Inflammatory macrophage treated with lipopolysaccharide for 4 hours (primary cell): ENCODE data around the gene PPP1CC.
A peak's percentile ranks its signal among the peaks of the same experiment; 100 is the strongest.
"Not testable (repeated sequence)": the region's sequence is repeated elsewhere in the genome, so short reads cannot be mapped to it uniquely, and the experiment has no call there.

ENCODE experiments used
- DNase-seq: peaks from one replicate; pipeline ENCODE4 v3.0.0-alpha.2; 2020

Gene PPP1CC

GRCh38 chr12:110722892-110723291 lies 19.8 kb downstream of the PPP1CC start:
- not testable (repeated sequence) for DNase-seq

- DNase-seq, result no peak
Measured at GRCh38 chr12:110721570-110721969, 21.1 kb downstream of the PPP1CC start.

- no peak for DNase-seq
Measured at GRCh38 chr12:110720516-110720915, 22.2 kb downstream of the PPP1CC start.

- no peak for DNase-seq
Measured at GRCh38 chr12:110718222-110718908, 24.3 kb downstream of the PPP1CC start.

- no peak for DNase-seq
Measured at GRCh38 chr12:110717037-110717436, 25.7 kb downstream of the PPP1CC start.

GRCh38 chr12:110708917-110709316 lies 33.8 kb downstream of the PPP1CC start:
- no peak for DNase-seq

GRCh38 chr12:110705309-110705708 lies 37.4 kb downstream of the PPP1CC start:
- DNase-seq, result peak; percentile 18

GRCh38 chr12:110704750-110705149 lies 37.9 kb downstream of the PPP1CC start:
- DNase-seq, result no peak

GRCh38 chr12:110704231-110704630 lies 38.5 kb downstream of the PPP1CC start:
- DNase-seq, result no peak

GRCh38 chr12:110702081-110702480 lies 40.6 kb downstream of the PPP1CC start:
- no peak for DNase-seq

- no peak for DNase-seq
Measured at GRCh38 chr12:110699591-110700445, 42.9 kb downstream of the PPP1CC start.

GRCh38 chr12:110698171-110698902 lies 44.4 kb downstream of the PPP1CC start:
- DNase-seq, result peak; percentile 93

- DNase-seq, result peak; percentile 79
Measured at GRCh38 chr12:110697236-110697635, 45.5 kb downstream of the PPP1CC start.

- no peak for DNase-seq
Measured at GRCh38 chr12:110696283-110696682, 46.4 kb downstream of the PPP1CC start.

GRCh38 chr12:110694330-110694901 lies 48.3 kb downstream of the PPP1CC start:
- peak; percentile 93 for DNase-seq

GRCh38 chr12:110693731-110694130 lies 49.0 kb downstream of the PPP1CC start:
- peak; percentile 92 for DNase-seq

GRCh38 chr12:110690127-110690430 lies 52.6 kb downstream of the PPP1CC start:
- DNase-seq, result no peak

GRCh38 chr12:110689281-110690126 lies 53.2 kb downstream of the PPP1CC start:
- DNase-seq, result peak; percentile 64

- DNase-seq, result peak; percentile 23
Measured at GRCh38 chr12:110688446-110689280, 54.0 kb downstream of the PPP1CC start, which contains the start of gene HVCN1. Gene HVCN1 (minus strand): TSS chr12:110689115. CDS start chr12:110683245, 5,870 bp downstream.

- DNase-seq, result peak; percentile 33
Measured at GRCh38 chr12:110687396-110688169, 55.1 kb downstream of the PPP1CC start.
